Measurements from ENCODE around the gene RCAN1. TPM values are rescaled to one million over a fixed set of nuclear protein-coding genes. Genes with fewer than 3 reads are reported as not detected.

RCAN1 gene
- total and polyA plus RNA-seq, 2 of the 13 experiments (the other 11 are each of a cell fraction or from before 2014, with no cell fraction given), result 9.4 to 34.1 TPM

DNA sequence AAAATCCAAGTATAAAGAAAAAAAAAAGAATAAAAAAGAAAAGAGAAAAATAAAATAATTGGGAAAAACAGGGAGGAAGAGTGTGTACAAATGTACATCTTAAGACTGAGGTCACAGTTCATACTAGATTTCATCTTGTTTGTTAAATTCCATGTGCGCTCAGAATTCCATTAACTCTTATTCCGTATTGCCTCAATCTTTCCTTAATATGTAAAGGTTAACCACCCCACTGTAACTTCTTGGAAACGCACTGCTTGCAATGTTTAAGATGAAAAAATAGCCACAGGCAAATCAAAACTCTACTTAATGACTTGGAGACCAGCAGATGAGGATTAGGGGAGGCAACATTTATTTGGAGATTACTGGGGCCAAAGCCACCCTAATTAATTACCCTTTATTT, 79.0 kb downstream of the RCAN1 start (continued):
- TF ChIP-seq NCOA5 (CRISPR knock-in tag; IDR thresholded peaks at IDR 0.05), result no peak

DNA sequence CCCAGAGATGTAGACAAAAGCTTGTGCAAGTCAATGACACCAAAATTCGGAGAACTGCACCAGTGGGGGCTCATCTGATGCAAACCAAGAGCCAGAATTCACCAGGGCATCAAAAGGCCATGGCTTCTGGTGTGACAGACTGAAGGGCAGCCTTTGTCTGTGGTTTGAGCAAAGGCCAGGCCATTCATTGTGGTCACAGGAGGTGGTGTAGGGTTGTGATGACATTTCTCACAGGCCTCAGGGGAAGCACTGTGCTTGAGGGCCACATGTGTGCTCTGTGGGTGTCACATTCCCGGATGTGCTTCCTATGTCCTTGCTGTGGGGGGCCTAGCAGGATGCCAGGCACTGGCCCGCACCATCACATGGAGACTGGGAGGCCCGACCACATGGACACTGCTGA, 80.4 kb downstream of the RCAN1 start:
- DNase-seq (ENCODE audit: low spot score) (peak; percentile 28), FAIRE-seq (no peak), ATAC-seq (peak; percentile 37; the same call in 1 of the 3 replicates)
- no TSS peak for BruUV-seq (replicated peaks)
- POLR2A ChIA-PET, result no interaction called here
- CTCF ChIA-PET (ENCODE audit: low intra/inter-chr PET ratio, low total read pairs), result no interaction called here
- in situ Hi-C loops (cut with HindIII; ENCODE audit: extremely low pct_ligation_motif_present, low pct_unique_long_range_greater_than_20kb) (no loop called here), intact Hi-C loops (cut with micrococcal nuclease; ENCODE audit: unreplicated experiment) (no loop called here)
- Histone ChIP-seq H3K4me2 (ENCODE audit: low read depth, low read length) (no peak overlapping the region), H4K20me1 (ENCODE audit: insufficient read depth, low read length) (no peaks in the 10 kb centered on the region), H3K79me2 (ENCODE audit: insufficient read depth, low read length) (no peaks in the 10 kb centered on the region), H3K9ac (ENCODE audit: insufficient read depth, low read depth, low read length) (no peak overlapping the region), H3K36me3 (replicated peaks in 1 of 2; ENCODE audit: control insufficient read depth in 1 of 2, insufficient read depth in 2 of 2, low read length in 2 of 2) (no peaks in the 10 kb centered on the region), H3K4me1 (ENCODE audit: insufficient read depth, low read length) (peaks cover 22% of the 10 kb centered on the region), H3K27me3 (ENCODE audit: control insufficient read depth in 1 of 2, insufficient read depth in 2 of 2, low read length in 2 of 2) (no peaks in the 10 kb centered on the region), H3K27ac (ENCODE audit: extremely low read length, insufficient read depth, low read length) (no peak overlapping the region), H2AFZ (ENCODE audit: low read length) (no peak overlapping the region), H3K9me3 (ENCODE audit: low read length) (no peaks in the 10 kb centered on the region), H3K4me3 (replicated peaks in 1 of 3; ENCODE audit: insufficient read depth in 1 of 3, low read depth in 2 of 3, low read length in 3 of 3) (no peak overlapping the region)
- TF ChIP-seq, protein P1, sequence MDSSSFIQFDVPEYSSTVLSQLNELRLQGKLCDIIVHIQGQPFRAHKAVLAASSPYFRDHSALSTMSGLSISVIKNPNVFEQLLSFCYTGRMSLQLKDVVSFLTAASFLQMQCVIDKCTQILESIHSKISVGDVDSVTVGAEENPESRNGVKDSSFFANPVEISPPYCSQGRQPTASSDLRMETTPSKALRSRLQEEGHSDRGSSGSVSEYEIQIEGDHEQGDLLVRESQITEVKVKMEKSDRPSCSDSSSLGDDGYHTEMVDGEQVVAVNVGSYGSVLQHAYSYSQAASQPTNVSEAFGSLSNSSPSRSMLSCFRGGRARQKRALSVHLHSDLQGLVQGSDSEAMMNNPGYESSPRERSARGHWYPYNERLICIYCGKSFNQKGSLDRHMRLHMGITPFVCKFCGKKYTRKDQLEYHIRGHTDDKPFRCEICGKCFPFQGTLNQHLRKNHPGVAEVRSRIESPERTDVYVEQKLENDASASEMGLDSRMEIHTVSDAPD (CRISPR knock-in tag; IDR thresholded peaks at IDR 0.05), result peak; percentile 31; the same call in 1 of the 2 replicates
- TF ChIP-seq FOXP1 (IDR thresholded peaks at IDR 0.05), result no peak
- TF ChIP-seq FOXP1 (CRISPR knock-in tag; IDR thresholded peaks at IDR 0.05), result no peak
- WGBS (ENCODE audit: low lambda C conversion rate), result 0% methylated on average over 1 of the region's 4 CpGs

DNA sequence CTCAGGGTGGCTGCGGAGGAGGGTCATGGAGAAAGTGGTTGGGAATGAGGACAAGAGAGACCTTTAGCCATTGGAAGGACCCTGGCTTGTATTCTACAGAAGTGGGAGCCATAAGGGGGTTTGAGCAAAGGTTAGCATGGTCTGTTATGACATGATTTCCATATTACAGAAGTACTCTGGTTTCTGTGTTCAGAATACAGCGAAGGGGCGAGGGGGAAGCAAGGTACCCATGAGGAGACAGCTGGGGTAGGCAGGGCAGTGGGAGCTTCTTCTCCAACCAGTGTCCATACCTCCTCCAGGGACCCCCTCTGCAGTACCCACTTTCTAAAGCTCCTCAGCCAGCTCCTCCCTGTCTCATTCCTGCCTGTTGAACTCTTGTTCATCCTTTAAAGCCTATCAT, 81.0 kb downstream of the RCAN1 start:
- Histone ChIP-seq H3K36me3 (replicated peaks in 1 of 2; ENCODE audit: control insufficient read depth in 1 of 2, insufficient read depth in 2 of 2, low read length in 2 of 2) (no peaks in the 10 kb centered on the region), H3K27ac (ENCODE audit: extremely low read length, insufficient read depth, low read length) (no peak overlapping the region), H3K4me2 (ENCODE audit: low read depth, low read length) (no peak overlapping the region), H3K27me3 (ENCODE audit: control insufficient read depth in 1 of 2, insufficient read depth in 2 of 2, low read length in 2 of 2) (no peaks in the 10 kb centered on the region), H3K4me3 (replicated peaks in 1 of 3; ENCODE audit: insufficient read depth in 1 of 3, low read depth in 2 of 3, low read length in 3 of 3) (no peak overlapping the region), H3K9ac (ENCODE audit: insufficient read depth, low read depth, low read length) (no peak overlapping the region), H4K20me1 (ENCODE audit: insufficient read depth, low read length) (no peaks in the 10 kb centered on the region), H2AFZ (ENCODE audit: low read length) (no peak overlapping the region), H3K9me3 (ENCODE audit: low read length) (no peaks in the 10 kb centered on the region), H3K4me1 (ENCODE audit: insufficient read depth, low read length) (peaks cover 22% of the 10 kb centered on the region), H3K79me2 (ENCODE audit: insufficient read depth, low read length) (no peaks in the 10 kb centered on the region)
- BruUV-seq (replicated peaks), result no TSS peak
- ChIA-PET POLR2A (no interaction called here), CTCF (ENCODE audit: low intra/inter-chr PET ratio, low total read pairs) (no interaction called here)
- intact Hi-C loops (cut with micrococcal nuclease; ENCODE audit: unreplicated experiment) (no loop called here), in situ Hi-C loops (cut with HindIII; ENCODE audit: extremely low pct_ligation_motif_present, low pct_unique_long_range_greater_than_20kb) (no loop called here)
- FAIRE-seq (no peak), ATAC-seq (no peak), DNase-seq (ENCODE audit: low spot score) (no peak)
- WGBS (ENCODE audit: low lambda C conversion rate), result 62% methylated on average over 3 of the region's 3 CpGs
- TF ChIP-seq ZFP62 (CRISPR knock-in tag; IDR thresholded peaks at IDR 0.05) (no peak), MEIS1 (CRISPR knock-in tag; IDR thresholded peaks at IDR 0.05; ENCODE audit: borderline replicate concordance) (no peak), ZNF543 (CRISPR knock-in tag; IDR thresholded peaks at IDR 0.05) (no peak), ZNF652 (CRISPR knock-in tag; IDR thresholded peaks at IDR 0.05; ENCODE audit: borderline replicate concordance, low read depth) (no peak), ZNF563 (CRISPR knock-in tag; IDR thresholded peaks at IDR 0.05) (no peak), CAMTA2 (CRISPR knock-in tag; IDR thresholded peaks at IDR 0.05; ENCODE audit: borderline replicate concordance) (no peak), ZNF232 (CRISPR knock-in tag; IDR thresholded peaks at IDR 0.05; ENCODE audit: borderline replicate concordance) (no peak)
- TF ChIP-seq, protein P2, sequence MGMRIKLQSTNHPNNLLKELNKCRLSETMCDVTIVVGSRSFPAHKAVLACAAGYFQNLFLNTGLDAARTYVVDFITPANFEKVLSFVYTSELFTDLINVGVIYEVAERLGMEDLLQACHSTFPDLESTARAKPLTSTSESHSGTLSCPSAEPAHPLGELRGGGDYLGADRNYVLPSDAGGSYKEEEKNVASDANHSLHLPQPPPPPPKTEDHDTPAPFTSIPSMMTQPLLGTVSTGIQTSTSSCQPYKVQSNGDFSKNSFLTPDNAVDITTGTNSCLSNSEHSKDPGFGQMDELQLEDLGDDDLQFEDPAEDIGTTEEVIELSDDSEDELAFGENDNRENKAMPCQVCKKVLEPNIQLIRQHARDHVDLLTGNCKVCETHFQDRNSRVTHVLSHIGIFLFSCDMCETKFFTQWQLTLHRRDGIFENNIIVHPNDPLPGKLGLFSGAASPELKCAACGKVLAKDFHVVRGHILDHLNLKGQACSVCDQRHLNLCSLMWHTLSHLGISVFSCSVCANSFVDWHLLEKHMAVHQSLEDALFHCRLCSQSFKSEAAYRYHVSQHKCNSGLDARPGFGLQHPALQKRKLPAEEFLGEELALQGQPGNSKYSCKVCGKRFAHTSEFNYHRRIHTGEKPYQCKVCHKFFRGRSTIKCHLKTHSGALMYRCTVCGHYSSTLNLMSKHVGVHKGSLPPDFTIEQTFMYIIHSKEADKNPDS (CRISPR knock-in tag; IDR thresholded peaks at IDR 0.05), result no peak
- TF ChIP-seq, protein P3, sequence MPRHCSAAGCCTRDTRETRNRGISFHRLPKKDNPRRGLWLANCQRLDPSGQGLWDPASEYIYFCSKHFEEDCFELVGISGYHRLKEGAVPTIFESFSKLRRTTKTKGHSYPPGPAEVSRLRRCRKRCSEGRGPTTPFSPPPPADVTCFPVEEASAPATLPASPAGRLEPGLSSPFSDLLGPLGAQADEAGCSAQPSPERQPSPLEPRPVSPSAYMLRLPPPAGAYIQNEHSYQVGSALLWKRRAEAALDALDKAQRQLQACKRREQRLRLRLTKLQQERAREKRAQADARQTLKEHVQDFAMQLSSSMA (CRISPR knock-in tag; IDR thresholded peaks at IDR 0.05), result no peak

All from HepG2 (cell line).